Measurements from ENCODE around the gene CUBN.

GRCh38 chr10:17140386-17140761, 10.8 kb upstream of the CUBN start:
- TF ChIP-seq, protein P1, sequence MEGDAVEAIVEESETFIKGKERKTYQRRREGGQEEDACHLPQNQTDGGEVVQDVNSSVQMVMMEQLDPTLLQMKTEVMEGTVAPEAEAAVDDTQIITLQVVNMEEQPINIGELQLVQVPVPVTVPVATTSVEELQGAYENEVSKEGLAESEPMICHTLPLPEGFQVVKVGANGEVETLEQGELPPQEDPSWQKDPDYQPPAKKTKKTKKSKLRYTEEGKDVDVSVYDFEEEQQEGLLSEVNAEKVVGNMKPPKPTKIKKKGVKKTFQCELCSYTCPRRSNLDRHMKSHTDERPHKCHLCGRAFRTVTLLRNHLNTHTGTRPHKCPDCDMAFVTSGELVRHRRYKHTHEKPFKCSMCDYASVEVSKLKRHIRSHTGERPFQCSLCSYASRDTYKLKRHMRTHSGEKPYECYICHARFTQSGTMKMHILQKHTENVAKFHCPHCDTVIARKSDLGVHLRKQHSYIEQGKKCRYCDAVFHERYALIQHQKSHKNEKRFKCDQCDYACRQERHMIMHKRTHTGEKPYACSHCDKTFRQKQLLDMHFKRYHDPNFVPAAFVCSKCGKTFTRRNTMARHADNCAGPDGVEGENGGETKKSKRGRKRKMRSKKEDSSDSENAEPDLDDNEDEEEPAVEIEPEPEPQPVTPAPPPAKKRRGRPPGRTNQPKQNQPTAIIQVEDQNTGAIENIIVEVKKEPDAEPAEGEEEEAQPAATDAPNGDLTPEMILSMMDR (conservative IDR thresholded peaks at IDR 0.05), result no peak
- TF ChIP-seq ZFX (IDR thresholded peaks at IDR 0.05), result no peak
